H1 (cell line): Measurements from ENCODE around the gene SYNPO. TPM values are rescaled to one million over a fixed set of nuclear protein-coding genes. Genes with fewer than 3 reads are reported as not detected.
A peak's percentile ranks its signal among the peaks of the same experiment; 100 is the strongest.

Experiments
- ASH2L ChIP-seq: fragments of 200-600, 300-600 bp; sonication (generic); IDR thresholded peaks from one replicate; pipeline ENCODE4 v1.7.1; 2017; ENCODE audit warnings: low read length
- BCL11A ChIP-seq, 2 experiments: IDR thresholded peaks; one replicate each; pipeline ENCODE4 v1.6.1; 2011; ENCODE audit warnings: low read depth in 2 of 2, low read length in 2 of 2, mild to moderate bottlenecking in 2 of 2
- CBX8 ChIP-seq: fragments of 300-800, 300-1000 bp; sonication (generic); IDR thresholded peaks from 2 replicates; pipeline ENCODE4 v1.7.1; 2016; ENCODE audit warnings: low read depth, low read length, borderline replicate concordance
- E2F6 ChIP-seq: IDR thresholded peaks from 2 replicates; pipeline ENCODE4 v1.6.1; 2012; ENCODE audit warnings: inconsistent platforms
- JUN ChIP-seq: IDR thresholded peaks from 2 replicates; pipeline ENCODE4 v1.6.1; 2011; ENCODE audit warnings: low read depth, mild to moderate bottlenecking, improper control_type of control experiment, low read length
- NANOG ChIP-seq: IDR thresholded peaks from 2 replicates; pipeline ENCODE4 v1.6.1; 2011; ENCODE audit warnings: low read length, low read depth, mild to moderate bottlenecking, inconsistent platforms; ENCODE audit not compliant: insufficient read depth, poor library complexity, severe bottlenecking
- POLR2A ChIP-seq, 2 experiments: IDR thresholded peaks; 1 replicate in 1 of 2; 2 replicates in 1 of 2; pipeline ENCODE4 v1.6.1; 2011; ENCODE audit warnings: low read depth in 2 of 2, low read length in 2 of 2, mild to moderate bottlenecking in 2 of 2; ENCODE audit errors: control extremely low read depth in 1 of 2
- SIRT6 ChIP-seq: IDR thresholded peaks from one replicate; pipeline ENCODE4 v1.7.1; 2012; ENCODE audit warnings: low read length, inconsistent platforms
- SP4 ChIP-seq: IDR thresholded peaks from 2 replicates; pipeline ENCODE4 v1.6.1; 2012; ENCODE audit warnings: low read length, inconsistent platforms
- SRF ChIP-seq: IDR thresholded peaks from 2 replicates; pipeline ENCODE4 v1.6.1; 2011; ENCODE audit warnings: mild to moderate bottlenecking, low read depth, low read length, moderate library complexity
- polyA plus RNA-seq, 7 experiments: library from polyadenylated mRNA; depleted of rRNA in 3 of 7; stranded (reverse) in 5 of 7; unstranded in 2 of 7; fragments of >200 nt in 5 of 7; fragments of 200-250 nt in 2 of 7; gene quantifications; 1 replicate in 5 of 7; 2 replicates in 1 of 7; 4 replicates in 1 of 7; pipeline versions ENCODE4 v1.2.1 to v1.2.3, GENCODE V29; 2011 to 2013; ENCODE audit warnings: missing spikeins in 2 of 7, mixed read lengths in 2 of 7
- total RNA-seq: library from RNA; stranded (reverse); fragmentation: NEBNext Ultra II Directional; extraction: Animal tissue kit (Norgen Biotek cat#: 25700); gene quantifications from 2 replicates; pipeline ENCODE4 v1.2.1, GENCODE V29; 2021
- TF ChIP-seq, protein P1 (sequence below): fragments of 300-600 bp; sonication (generic); IDR thresholded peaks from 2 replicates; pipeline ENCODE4 v1.7.1; 2012; ENCODE audit warnings: low read length, moderate library complexity, mild to moderate bottlenecking, inconsistent platforms; ENCODE audit not compliant: insufficient replicate concordance

SYNPO gene
- total and polyA plus RNA-seq, 2 of the 8 experiments (the other 6 are each of a cell fraction or from before 2014, with no cell fraction given), result 2.3 TPM

GRCh38 chr5:150700594-150701377 lies 60.3 kb downstream of the SYNPO start, which contains the start of gene RBM22 (continued):
- TF ChIP-seq E2F6, result no peak
- peak; percentile 89 to 97 for TF ChIP-seq POLR2A (IDR thresholded peaks at IDR 0.05; ENCODE audit: control extremely low read depth in 1 of 2, low read depth in 2 of 2, low read length in 2 of 2)
- peak; percentile 93 for TF ChIP-seq ASH2L
- no peak for TF ChIP-seq SIRT6
- no peak for TF ChIP-seq CBX8
- TF ChIP-seq SP4, result peak; percentile 91
- TF ChIP-seq JUN, result no peak
- no peak for TF ChIP-seq BCL11A (IDR thresholded peaks at IDR 0.05; ENCODE audit: low read depth in 2 of 2, low read length in 2 of 2)
- TF ChIP-seq, protein P1, sequence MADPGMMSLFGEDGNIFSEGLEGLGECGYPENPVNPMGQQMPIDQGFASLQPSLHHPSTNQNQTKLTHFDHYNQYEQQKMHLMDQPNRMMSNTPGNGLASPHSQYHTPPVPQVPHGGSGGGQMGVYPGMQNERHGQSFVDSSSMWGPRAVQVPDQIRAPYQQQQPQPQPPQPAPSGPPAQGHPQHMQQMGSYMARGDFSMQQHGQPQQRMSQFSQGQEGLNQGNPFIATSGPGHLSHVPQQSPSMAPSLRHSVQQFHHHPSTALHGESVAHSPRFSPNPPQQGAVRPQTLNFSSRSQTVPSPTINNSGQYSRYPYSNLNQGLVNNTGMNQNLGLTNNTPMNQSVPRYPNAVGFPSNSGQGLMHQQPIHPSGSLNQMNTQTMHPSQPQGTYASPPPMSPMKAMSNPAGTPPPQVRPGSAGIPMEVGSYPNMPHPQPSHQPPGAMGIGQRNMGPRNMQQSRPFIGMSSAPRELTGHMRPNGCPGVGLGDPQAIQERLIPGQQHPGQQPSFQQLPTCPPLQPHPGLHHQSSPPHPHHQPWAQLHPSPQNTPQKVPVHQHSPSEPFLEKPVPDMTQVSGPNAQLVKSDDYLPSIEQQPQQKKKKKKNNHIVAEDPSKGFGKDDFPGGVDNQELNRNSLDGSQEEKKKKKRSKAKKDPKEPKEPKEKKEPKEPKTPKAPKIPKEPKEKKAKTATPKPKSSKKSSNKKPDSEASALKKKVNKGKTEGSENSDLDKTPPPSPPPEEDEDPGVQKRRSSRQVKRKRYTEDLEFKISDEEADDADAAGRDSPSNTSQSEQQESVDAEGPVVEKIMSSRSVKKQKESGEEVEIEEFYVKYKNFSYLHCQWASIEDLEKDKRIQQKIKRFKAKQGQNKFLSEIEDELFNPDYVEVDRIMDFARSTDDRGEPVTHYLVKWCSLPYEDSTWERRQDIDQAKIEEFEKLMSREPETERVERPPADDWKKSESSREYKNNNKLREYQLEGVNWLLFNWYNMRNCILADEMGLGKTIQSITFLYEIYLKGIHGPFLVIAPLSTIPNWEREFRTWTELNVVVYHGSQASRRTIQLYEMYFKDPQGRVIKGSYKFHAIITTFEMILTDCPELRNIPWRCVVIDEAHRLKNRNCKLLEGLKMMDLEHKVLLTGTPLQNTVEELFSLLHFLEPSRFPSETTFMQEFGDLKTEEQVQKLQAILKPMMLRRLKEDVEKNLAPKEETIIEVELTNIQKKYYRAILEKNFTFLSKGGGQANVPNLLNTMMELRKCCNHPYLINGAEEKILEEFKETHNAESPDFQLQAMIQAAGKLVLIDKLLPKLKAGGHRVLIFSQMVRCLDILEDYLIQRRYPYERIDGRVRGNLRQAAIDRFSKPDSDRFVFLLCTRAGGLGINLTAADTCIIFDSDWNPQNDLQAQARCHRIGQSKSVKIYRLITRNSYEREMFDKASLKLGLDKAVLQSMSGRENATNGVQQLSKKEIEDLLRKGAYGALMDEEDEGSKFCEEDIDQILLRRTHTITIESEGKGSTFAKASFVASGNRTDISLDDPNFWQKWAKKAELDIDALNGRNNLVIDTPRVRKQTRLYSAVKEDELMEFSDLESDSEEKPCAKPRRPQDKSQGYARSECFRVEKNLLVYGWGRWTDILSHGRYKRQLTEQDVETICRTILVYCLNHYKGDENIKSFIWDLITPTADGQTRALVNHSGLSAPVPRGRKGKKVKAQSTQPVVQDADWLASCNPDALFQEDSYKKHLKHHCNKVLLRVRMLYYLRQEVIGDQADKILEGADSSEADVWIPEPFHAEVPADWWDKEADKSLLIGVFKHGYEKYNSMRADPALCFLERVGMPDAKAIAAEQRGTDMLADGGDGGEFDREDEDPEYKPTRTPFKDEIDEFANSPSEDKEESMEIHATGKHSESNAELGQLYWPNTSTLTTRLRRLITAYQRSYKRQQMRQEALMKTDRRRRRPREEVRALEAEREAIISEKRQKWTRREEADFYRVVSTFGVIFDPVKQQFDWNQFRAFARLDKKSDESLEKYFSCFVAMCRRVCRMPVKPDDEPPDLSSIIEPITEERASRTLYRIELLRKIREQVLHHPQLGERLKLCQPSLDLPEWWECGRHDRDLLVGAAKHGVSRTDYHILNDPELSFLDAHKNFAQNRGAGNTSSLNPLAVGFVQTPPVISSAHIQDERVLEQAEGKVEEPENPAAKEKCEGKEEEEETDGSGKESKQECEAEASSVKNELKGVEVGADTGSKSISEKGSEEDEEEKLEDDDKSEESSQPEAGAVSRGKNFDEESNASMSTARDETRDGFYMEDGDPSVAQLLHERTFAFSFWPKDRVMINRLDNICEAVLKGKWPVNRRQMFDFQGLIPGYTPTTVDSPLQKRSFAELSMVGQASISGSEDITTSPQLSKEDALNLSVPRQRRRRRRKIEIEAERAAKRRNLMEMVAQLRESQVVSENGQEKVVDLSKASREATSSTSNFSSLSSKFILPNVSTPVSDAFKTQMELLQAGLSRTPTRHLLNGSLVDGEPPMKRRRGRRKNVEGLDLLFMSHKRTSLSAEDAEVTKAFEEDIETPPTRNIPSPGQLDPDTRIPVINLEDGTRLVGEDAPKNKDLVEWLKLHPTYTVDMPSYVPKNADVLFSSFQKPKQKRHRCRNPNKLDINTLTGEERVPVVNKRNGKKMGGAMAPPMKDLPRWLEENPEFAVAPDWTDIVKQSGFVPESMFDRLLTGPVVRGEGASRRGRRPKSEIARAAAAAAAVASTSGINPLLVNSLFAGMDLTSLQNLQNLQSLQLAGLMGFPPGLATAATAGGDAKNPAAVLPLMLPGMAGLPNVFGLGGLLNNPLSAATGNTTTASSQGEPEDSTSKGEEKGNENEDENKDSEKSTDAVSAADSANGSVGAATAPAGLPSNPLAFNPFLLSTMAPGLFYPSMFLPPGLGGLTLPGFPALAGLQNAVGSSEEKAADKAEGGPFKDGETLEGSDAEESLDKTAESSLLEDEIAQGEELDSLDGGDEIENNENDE, result no peak
- no peak for TF ChIP-seq NANOG
- TF ChIP-seq SRF, result peak; percentile 54
